Duodenal mucosa (tissue), 2 donors: ENCODE measurements around the gene POPDC3.

Experiments used
- H3K27ac ChIP-seq: one replicate; pipeline ENCODE4 v1.7.0; 2013; ENCODE audit warnings: low read depth, low read length
- H3K27me3 ChIP-seq, 2 donors: one replicate each; pipeline ENCODE4 v1.7.0; 2013; ENCODE audit warnings: low read length in 2 of 2, control low read depth in 1 of 2; ENCODE audit not compliant: insufficient read depth in 2 of 2, control insufficient read depth in 1 of 2
- H3K36me3 ChIP-seq, 2 donors: one replicate each; pipeline ENCODE4 v1.7.0; 2013; ENCODE audit warnings: low read length in 2 of 2, control low read depth in 1 of 2; ENCODE audit not compliant: insufficient read depth in 2 of 2, control insufficient read depth in 1 of 2
- H3K4me1 ChIP-seq, 2 donors: one replicate each; pipeline ENCODE4 v1.7.0; 2013; ENCODE audit warnings: low read length in 2 of 2, control low read depth in 1 of 2; ENCODE audit not compliant: insufficient read depth in 2 of 2, control insufficient read depth in 1 of 2
- H3K4me3 ChIP-seq, 2 donors: one replicate each; pipeline ENCODE4 v1.7.0; 2013; ENCODE audit warnings: low read length in 2 of 2, low read depth in 1 of 2
- H3K9ac ChIP-seq, 2 donors: one replicate each; pipeline ENCODE4 v1.7.0; 2013; ENCODE audit warnings: low read length in 2 of 2, low read depth in 1 of 2
- H3K9me3 ChIP-seq, 2 donors: one replicate each; pipeline ENCODE4 v1.7.0; 2013; ENCODE audit warnings: low read length in 2 of 2, control low read depth in 1 of 2; ENCODE audit not compliant: control insufficient read depth in 1 of 2

POPDC3 gene

GRCh38 chr6:105196076-105196475 lies 16.3 kb upstream of the POPDC3 start:
- no peaks in the 10 kb centered on the region for H3K4me1 ChIP-seq
- H3K36me3 ChIP-seq, result no peaks in the 10 kb centered on the region
- no peak overlapping the region for H3K27ac ChIP-seq
- H3K4me3 ChIP-seq, result no peak overlapping the region
- H3K9ac ChIP-seq, result no peak overlapping the region
- H3K27me3 ChIP-seq, result no peaks in the 10 kb centered on the region
- no peaks in the 10 kb centered on the region for H3K9me3 ChIP-seq

DNA sequence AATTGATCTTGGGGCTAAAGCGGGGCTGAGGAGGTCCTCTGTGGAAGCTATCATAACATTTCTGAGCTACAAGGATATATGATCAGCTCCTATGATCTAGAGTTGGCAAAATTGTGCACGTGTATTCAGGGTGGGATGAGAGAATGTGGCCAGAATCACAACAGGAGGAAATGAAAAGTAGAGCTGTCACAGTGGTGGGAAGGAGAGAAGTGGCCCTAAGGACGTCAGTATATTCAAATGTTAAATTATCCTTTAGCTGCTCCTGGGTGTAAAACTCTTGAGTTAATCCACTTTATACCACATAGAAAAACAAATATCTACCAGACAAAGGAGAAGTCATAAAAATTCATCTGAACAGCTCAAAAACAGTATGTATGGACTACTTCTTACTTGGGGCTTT lies 14.8 kb upstream of the POPDC3 start:
- no peak overlapping the region for H3K9ac ChIP-seq
- H3K27me3 ChIP-seq, result no peaks in the 10 kb centered on the region
- H3K4me1 ChIP-seq, result no peaks in the 10 kb centered on the region
- no peak overlapping the region for H3K27ac ChIP-seq
- H3K4me3 ChIP-seq, result no peak overlapping the region
- no peaks in the 10 kb centered on the region for H3K9me3 ChIP-seq
- no peaks in the 10 kb centered on the region for H3K36me3 ChIP-seq

- H3K4me1 ChIP-seq, result no peaks in the 10 kb centered on the region
- no peaks in the 10 kb centered on the region for H3K36me3 ChIP-seq
- no peaks in the 10 kb centered on the region for H3K27me3 ChIP-seq
- no peak overlapping the region for H3K9ac ChIP-seq
- H3K27ac ChIP-seq, result no peak overlapping the region
- H3K9me3 ChIP-seq, result no peaks in the 10 kb centered on the region
- no peak overlapping the region for H3K4me3 ChIP-seq
Measured at GRCh38 chr6:105194106-105194505, 14.3 kb upstream of the POPDC3 start.

DNA sequence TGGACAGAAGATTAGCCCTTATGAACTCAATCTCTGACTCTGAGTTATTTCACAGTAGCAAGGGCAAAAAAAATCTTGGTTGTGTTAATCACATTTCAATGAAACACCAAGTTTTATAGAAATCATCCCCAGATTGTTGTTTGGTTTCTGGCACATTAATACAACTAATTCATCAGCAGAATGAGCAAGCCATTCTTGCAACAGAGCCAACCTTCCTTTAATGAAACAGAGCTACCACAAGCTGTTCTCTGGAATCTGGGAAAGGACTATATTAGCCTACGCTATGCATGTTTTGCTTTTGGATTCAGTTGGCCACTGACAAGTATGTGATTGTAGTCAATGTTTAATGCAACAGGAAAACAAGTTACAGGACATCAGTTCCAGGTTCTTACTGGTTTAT lies 13.8 kb upstream of the POPDC3 start:
- Histone ChIP-seq H3K4me3 (no peak overlapping the region), H3K27ac (no peak overlapping the region), H3K36me3 (no peaks in the 10 kb centered on the region), H3K4me1 (no peaks in the 10 kb centered on the region), H3K9me3 (no peaks in the 10 kb centered on the region), H3K27me3 (no peaks in the 10 kb centered on the region), H3K9ac (no peak overlapping the region)

GRCh38 chr6:105192707-105193465 lies 13.1 kb upstream of the POPDC3 start:
- no peaks in the 10 kb centered on the region for H3K9me3 ChIP-seq
- H3K36me3 ChIP-seq, result no peaks in the 10 kb centered on the region
- no peak overlapping the region for H3K9ac ChIP-seq
- no peak overlapping the region for H3K4me3 ChIP-seq
- H3K27ac ChIP-seq, result no peak overlapping the region
- H3K4me1 ChIP-seq, result no peaks in the 10 kb centered on the region
- H3K27me3 ChIP-seq, result no peaks in the 10 kb centered on the region

DNA sequence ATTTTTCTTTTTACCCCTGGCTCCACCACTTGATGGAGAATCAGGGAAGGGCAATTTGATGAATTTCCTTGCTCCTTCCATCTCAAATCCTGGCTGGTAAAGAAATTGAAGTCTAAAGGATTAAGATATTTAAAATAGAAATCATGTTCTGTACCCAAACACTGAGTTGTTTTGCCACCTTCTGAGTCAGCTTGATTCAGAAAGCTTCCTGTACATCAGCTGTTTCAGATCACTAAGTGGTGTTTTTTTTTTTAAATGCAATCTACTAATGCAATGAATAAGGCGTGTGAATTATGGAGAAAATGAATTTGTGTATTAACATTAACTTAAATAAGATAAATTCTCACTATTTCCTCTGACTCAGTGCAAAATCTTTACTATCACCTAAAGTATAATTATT lies 11.5 kb upstream of the POPDC3 start:
- no peak overlapping the region for H3K4me3 ChIP-seq
- no peak overlapping the region for H3K9ac ChIP-seq
- H3K27ac ChIP-seq, result no peak overlapping the region
- H3K9me3 ChIP-seq, result no peaks in the 10 kb centered on the region
- H3K4me1 ChIP-seq, result no peaks in the 10 kb centered on the region
- H3K27me3 ChIP-seq, result no peaks in the 10 kb centered on the region
- no peaks in the 10 kb centered on the region for H3K36me3 ChIP-seq

GRCh38 chr6:105189026-105189820 lies 9.4 kb upstream of the POPDC3 start:
- Histone ChIP-seq H3K9ac (no peak overlapping the region), H3K4me1 (no peaks in the 10 kb centered on the region), H3K27me3 (no peaks in the 10 kb centered on the region)

DNA sequence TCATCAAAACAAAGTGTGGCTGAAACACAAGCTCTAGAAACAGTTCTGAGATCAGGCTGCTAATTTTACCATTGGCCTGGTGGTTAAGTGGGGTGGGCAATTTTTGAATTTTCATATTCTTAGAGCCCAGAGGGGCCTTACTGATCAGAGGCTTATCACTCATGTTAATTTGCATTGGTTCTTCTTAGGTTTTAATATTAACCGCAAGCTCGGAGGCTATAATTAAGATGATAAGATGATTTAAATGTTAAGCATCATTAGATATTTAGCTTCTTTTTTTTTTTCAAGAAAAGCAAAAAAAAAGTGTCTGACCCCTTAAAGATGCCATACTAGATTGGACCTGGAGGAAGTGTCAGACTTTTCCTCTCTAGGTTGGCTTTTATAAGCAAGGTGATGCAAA lies 8.4 kb upstream of the POPDC3 start:
- Histone ChIP-seq H3K9me3 (no peaks in the 10 kb centered on the region), H3K36me3 (no peaks in the 10 kb centered on the region), H3K4me3 (no peak overlapping the region), H3K9ac (no peak overlapping the region), H3K4me1 (no peaks in the 10 kb centered on the region), H3K27me3 (no peaks in the 10 kb centered on the region), H3K27ac (no peak overlapping the region)

More at GRCh38 chr6:105189026-105189820, 9.4 kb upstream of the POPDC3 start:
- Histone ChIP-seq H3K27ac (no peak overlapping the region), H3K36me3 (no peaks in the 10 kb centered on the region), H3K4me3 (no peak overlapping the region), H3K9me3 (no peaks in the 10 kb centered on the region)

GRCh38 chr6:105186576-105186975 lies 6.8 kb upstream of the POPDC3 start:
- H3K27ac ChIP-seq, result no peak overlapping the region
- no peaks in the 10 kb centered on the region for H3K4me1 ChIP-seq
- H3K9ac ChIP-seq, result no peak overlapping the region
- peaks cover 0 to 7% of the 10 kb centered on the region in 2 donors for H3K27me3 ChIP-seq
- H3K4me3 ChIP-seq, result no peak overlapping the region
- no peaks in the 10 kb centered on the region for H3K36me3 ChIP-seq
- H3K9me3 ChIP-seq, result no peaks in the 10 kb centered on the region

DNA sequence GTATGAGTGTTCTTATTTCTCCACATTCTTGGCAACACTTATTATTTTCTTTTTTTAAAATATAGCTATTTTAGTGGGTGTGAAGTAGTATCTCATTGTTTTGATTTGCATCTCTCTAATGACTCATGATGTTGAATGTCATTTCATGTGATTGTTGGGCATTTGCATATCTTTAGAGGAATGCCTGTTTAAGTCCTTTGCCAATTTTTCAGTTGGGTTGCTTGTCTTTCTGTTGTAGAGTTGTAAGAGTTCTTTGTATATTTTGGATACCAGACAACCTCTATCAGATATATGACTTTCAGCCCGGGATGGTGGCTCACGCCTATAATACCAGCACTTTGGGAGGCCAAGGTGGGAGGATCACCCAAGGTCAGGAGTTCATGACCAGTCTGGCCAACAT lies 5.1 kb upstream of the POPDC3 start:
- H3K9me3 ChIP-seq, result no peaks in the 10 kb centered on the region
- no peak overlapping the region for H3K9ac ChIP-seq
- H3K4me1 ChIP-seq, result no peaks in the 10 kb centered on the region
- H3K4me3 ChIP-seq, result no peak overlapping the region
- peaks cover 13 to 18% of the 10 kb centered on the region in 2 donors for H3K27me3 ChIP-seq
- no peak overlapping the region for H3K27ac ChIP-seq
- no peaks in the 10 kb centered on the region for H3K36me3 ChIP-seq
